ENCODE results near the gene DDX1. TPM values are rescaled to one million over a fixed set of nuclear protein-coding genes. Genes with fewer than 3 reads are reported as not detected.
A peak's percentile ranks its signal among the peaks of the same experiment; 100 is the strongest.

DDX1 gene
- total RNA-seq, 1 donor from 2014 or later, result 81.3 TPM

- no peak overlapping the region for H3K4me3 ChIP-seq (ENCODE audit: low read depth, low read length)
- FAIRE-seq (no peak), DNase-seq (ENCODE audit: low read depth) (no peak)
- no peaks in the 10 kb centered on the region for H3K36me3 ChIP-seq (ENCODE audit: control insufficient read depth, insufficient read depth, low read length)
- no peaks in the 10 kb centered on the region for H3K27me3 ChIP-seq (ENCODE audit: control insufficient read depth, insufficient read depth, low read length)
- no peak for TF ChIP-seq CTCF (IDR thresholded peaks at IDR 0.05; ENCODE audit: insufficient read depth, low read length, severe bottlenecking)
These were observed 74.3 kb downstream of the DDX1 start for GRCh38 chr2:15665943-15666460.

- H3K36me3 ChIP-seq (ENCODE audit: control insufficient read depth, insufficient read depth, low read length), result no peaks in the 10 kb centered on the region
- TF ChIP-seq CTCF (IDR thresholded peaks at IDR 0.05; ENCODE audit: insufficient read depth, low read length, severe bottlenecking), result no peak
- no peak for FAIRE-seq
- peak; percentile 82 for DNase-seq (ENCODE audit: low read depth)
- H3K4me3 ChIP-seq (ENCODE audit: low read depth, low read length), result no peak overlapping the region
- no peaks in the 10 kb centered on the region for H3K27me3 ChIP-seq (ENCODE audit: control insufficient read depth, insufficient read depth, low read length)
These were observed 75.5 kb downstream of the DDX1 start for GRCh38 chr2:15666861-15667808.

GRCh38 chr2:15667809-15668556, 76.3 kb downstream of the DDX1 start:
- TF ChIP-seq CTCF (IDR thresholded peaks at IDR 0.05; ENCODE audit: insufficient read depth, low read length, severe bottlenecking), result no peak
- Histone ChIP-seq H3K4me3 (ENCODE audit: low read depth, low read length) (no peak overlapping the region), H3K27me3 (ENCODE audit: control insufficient read depth, insufficient read depth, low read length) (no peaks in the 10 kb centered on the region), H3K36me3 (ENCODE audit: control insufficient read depth, insufficient read depth, low read length) (no peaks in the 10 kb centered on the region)
- peak; percentile 68 for DNase-seq (ENCODE audit: low read depth)
- no peak for FAIRE-seq

- peak; percentile 23 for DNase-seq (ENCODE audit: low read depth)
- H3K27me3 ChIP-seq (ENCODE audit: control insufficient read depth, insufficient read depth, low read length), result no peaks in the 10 kb centered on the region
- no peak for TF ChIP-seq CTCF (IDR thresholded peaks at IDR 0.05; ENCODE audit: insufficient read depth, low read length, severe bottlenecking)
- H3K36me3 ChIP-seq (ENCODE audit: control insufficient read depth, insufficient read depth, low read length), result no peaks in the 10 kb centered on the region
- no peak overlapping the region for H3K4me3 ChIP-seq (ENCODE audit: low read depth, low read length)
- no peak for FAIRE-seq
These were observed 77.1 kb downstream of the DDX1 start for GRCh38 chr2:15668611-15669305.

- no peaks in the 10 kb centered on the region for H3K27me3 ChIP-seq (ENCODE audit: control insufficient read depth, insufficient read depth, low read length)
- no peaks in the 10 kb centered on the region for H3K36me3 ChIP-seq (ENCODE audit: control insufficient read depth, insufficient read depth, low read length)
- H3K4me3 ChIP-seq (ENCODE audit: low read depth, low read length), result no peak overlapping the region
- DNase-seq (ENCODE audit: low read depth), result no peak
- no peak for TF ChIP-seq CTCF (IDR thresholded peaks at IDR 0.05; ENCODE audit: insufficient read depth, low read length, severe bottlenecking)
- FAIRE-seq, result no peak
These were observed 77.8 kb downstream of the DDX1 start for GRCh38 chr2:15669375-15669910.
